NCI-H1048 (cell line): ENCODE measurements around the gene SMYD3.

Source experiments
- DNase-seq: peaks from one replicate; lab custom pipeline; 2025; lab: John Stamatoyannopoulos, UW

The SMYD3 gene

GRCh38 chr1:246462986-246463385 is 44.1 kb downstream of the SMYD3 start:
- no peak for DNase-seq

- DNase-seq = no peak
These were observed 46.7 kb downstream of the SMYD3 start for GRCh38 chr1:246460406-246460805.

GRCh38 chr1:246459221-246459620 is 47.9 kb downstream of the SMYD3 start:
- DNase-seq = no peak

- DNase-seq = no peak
These were observed 51.6 kb downstream of the SMYD3 start for GRCh38 chr1:246455476-246455875.

DNA sequence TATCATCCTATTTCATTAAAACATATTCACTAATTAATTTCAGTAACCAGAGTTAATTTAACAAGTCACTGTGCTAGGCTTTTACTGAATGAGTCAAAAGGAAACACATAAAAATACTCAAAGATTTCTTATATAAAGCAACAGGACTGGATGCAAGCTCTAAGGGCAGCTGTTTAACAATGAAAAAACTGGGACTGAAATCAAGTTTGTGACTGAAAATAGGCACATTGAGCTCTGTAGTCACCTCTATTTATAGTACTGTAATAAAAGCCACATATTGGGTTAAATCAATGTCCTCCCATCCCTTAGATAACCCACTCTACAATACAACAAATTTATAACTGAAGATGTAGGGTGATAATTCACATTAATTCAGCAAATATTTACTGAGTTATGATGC is 52.4 kb downstream of the SMYD3 start:
- DNase-seq = no peak

GRCh38 chr1:246450611-246451251 is 56.3 kb downstream of the SMYD3 start:
- no peak for DNase-seq

DNA sequence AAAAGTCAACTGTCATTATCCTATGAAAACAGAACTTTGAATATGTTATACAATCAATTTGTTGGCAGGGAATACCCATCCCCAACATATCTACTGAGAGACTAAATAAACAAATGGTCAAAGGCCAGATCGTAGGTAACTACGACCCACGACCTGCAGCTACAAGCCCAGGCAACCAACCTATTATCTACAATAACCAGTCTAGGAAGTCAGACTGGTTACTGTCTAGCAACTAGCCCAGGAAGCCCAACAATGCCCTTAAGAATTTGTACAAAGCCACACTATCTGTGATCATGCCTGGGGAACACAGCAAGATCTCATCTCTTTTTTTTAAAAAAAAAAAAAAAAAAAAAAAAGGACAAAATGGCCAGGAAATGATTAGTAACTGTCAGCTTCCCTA is 58.7 kb downstream of the SMYD3 start:
- DNase-seq = no peak

GRCh38 chr1:246447501-246447900 is 59.6 kb downstream of the SMYD3 start:
- DNase-seq = no peak

DNA sequence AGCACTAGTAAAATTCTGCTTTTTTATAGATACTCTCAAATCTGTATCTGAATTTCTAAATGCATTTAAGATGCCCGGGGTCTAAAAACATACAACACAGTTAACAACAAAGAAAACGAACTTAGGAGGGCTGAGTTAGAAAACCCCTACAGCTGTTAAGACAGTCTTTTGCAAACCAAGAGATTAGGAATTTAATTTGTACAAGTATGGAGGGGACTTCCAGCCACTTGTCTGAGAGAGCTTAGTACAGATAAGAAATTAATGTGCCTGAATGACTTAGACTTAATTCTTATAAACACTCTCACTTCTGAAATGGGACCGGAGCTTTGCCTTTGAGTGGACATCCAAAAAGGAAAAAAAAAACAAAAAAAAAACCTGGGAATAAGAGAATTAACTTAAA is 61.6 kb downstream of the SMYD3 start:
- DNase-seq = no peak

- no peak for DNase-seq
These were observed 62.5 kb downstream of the SMYD3 start for GRCh38 chr1:246444617-246445016.

DNA sequence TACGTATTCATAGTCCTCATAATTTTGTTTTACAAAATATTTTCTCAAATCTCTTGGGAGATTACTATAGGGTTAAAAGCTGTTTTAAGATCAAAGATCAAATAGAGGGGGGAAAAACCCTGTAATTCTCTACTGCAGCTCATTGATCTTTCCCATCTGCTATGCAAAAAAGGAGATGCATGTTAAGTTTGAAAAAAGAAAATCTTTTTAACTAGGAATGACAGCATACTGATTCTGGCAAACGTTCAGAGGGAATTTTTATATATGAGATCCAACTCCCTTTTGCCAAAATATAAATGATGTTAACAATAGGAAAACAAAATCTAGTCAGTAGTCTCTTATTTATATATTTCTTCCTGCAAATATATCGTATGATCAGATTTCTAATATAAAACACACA is 69.1 kb downstream of the SMYD3 start:
- no peak for DNase-seq

DNA sequence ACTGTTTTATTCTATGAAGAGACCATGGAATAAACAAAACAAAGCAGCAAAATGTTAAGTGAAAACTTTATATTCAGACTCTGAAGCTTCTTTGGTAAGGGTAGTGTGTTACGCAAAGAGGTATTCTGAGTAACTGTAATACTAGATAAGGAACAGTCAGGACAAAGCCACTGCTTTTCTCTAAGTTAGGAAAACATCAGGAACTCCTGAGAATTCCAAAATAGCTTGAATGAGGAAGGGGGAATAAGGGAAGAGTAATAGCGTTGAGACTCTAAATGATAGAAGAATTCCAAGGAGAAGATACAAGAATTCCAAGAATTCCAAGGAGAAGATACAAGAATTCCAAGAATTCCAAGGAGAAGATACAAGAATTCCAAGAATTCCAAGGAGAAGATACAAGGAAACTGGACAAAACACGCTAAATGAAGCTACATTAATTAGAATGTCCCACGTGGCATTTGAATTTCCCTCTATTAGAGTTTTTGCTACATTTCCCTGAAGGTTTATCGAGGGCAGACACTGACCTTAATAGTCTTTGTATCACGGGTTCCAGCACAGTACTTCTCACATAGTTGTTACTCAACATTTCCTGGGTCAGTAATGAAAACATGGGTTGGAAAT is 71.5 kb downstream of the SMYD3 start:
- no peak for DNase-seq

- DNase-seq = no peak
These were observed 72.7 kb downstream of the SMYD3 start for GRCh38 chr1:246434335-246434734.

- no peak for DNase-seq
These were observed 78.4 kb downstream of the SMYD3 start for GRCh38 chr1:246428542-246429308.

- DNase-seq = no peak
These were observed 79.5 kb downstream of the SMYD3 start for GRCh38 chr1:246427611-246428010.

GRCh38 chr1:246425895-246426294 is 81.2 kb downstream of the SMYD3 start:
- DNase-seq = no peak

- DNase-seq = no peak
These were observed 81.8 kb downstream of the SMYD3 start for GRCh38 chr1:246425139-246425794.

GRCh38 chr1:246420300-246420699 is 86.8 kb downstream of the SMYD3 start:
- no peak for DNase-seq

DNA sequence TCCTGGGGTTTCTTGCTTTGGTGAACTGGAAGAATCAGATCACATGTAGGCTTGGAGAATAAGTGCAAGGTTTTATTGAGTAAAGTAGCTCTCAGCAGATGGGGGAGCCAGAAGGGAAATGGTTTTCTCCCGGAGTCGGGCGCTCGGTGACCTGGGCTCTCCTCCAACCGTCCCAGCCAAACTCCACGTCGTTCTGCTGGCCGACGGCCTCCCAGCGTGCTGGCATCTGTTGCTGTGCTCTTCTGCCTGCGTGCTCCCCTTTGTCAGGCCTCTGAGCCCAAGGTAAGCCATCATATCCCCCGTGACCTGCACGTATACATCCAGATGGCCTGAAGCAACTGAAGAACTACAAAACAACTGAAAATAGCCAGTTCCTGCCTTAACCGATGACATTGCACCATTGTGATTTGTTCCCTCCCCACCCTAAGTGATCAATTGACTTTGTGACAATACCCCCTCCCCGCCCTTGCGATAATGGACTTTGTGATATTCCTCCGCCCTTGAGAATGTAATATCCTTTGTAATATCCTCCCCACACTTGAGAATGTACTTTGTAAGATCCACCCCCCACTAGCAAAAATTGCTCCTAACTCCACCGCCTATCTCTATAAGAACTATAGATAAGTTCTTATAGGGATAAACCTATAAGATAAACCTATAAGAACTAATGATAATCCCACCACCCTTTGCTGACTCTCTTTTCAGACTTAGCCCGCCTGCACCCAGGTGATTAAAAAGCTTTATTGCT is 88.3 kb downstream of the SMYD3 start:
- no peak for DNase-seq

DNA sequence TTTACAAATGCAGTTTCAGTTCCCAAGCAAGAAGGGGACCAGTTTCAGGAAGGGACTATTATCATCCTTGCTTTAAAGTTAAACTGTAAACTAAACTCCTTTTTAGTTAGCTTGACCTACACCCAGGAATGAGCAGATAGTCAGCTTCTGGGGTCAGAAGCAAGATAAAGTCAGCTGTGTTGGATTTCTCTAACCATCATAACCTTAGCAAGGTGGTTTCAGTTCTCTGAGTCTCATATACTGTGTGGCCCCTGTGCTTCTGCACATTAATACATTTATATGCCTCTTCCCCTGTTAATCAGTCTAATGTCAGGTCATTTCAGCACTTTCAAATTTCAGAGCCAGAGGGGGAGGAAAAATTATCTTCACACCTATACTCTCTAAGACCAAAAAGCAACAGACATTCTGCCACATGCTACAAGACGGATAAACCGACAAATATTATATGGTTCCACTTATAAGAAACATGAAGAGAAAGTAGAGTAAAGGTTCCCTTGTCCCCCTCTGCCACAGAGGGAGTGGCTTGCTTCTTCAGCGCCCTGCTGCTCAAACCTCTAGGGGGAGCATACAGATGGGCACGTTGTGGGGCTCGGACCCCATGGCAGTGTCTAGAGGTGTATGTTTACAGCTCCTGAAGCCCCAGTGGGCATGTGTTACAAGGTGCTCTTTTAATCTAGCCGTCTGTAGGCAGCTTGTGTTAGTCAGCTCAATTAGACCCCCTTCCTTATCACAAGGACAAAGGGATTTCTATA is 89.1 kb downstream of the SMYD3 start:
- no peak for DNase-seq

- no peak for DNase-seq
These were observed 89.8 kb downstream of the SMYD3 start for GRCh38 chr1:246417152-246417812.
